Stimulated activated CD4-positive, alpha-beta T cell treated with anti-CD3 and anti-CD28 coated beads, Interleukin-4, amount 100 ng/mL, for 4 hours (primary cell): ENCODE measurements around the gene CNPY4.

Source experiments
- DNase-seq, 2 experiments: peaks; one replicate each; pipeline ENCODE4 v3.0.0-alpha.2; 2020

The CNPY4 gene

GRCh38 chr7:100169147-100169850 lies 49.9 kb downstream of the CNPY4 start:
- DNase-seq = no peak

- DNase-seq = no peak
Measured at GRCh38 chr7:100170101-100170897, 50.9 kb downstream of the CNPY4 start.

GRCh38 chr7:100171087-100171681 lies 51.8 kb downstream of the CNPY4 start:
- DNase-seq = peak in 1 of 2 experiments; percentile 16

- DNase-seq = no peak
Measured at GRCh38 chr7:100171840-100172239, 52.4 kb downstream of the CNPY4 start.

GRCh38 chr7:100173806-100174495 lies 54.5 kb downstream of the CNPY4 start:
- DNase-seq = no peak

- DNase-seq = no peak
Measured at GRCh38 chr7:100174582-100174981, 55.1 kb downstream of the CNPY4 start.
